Activated naive CD8-positive, alpha-beta T cell treated with anti-CD3 and anti-CD28 coated beads, Interleukin-2, amount 10 ng/mL, durations not matched to agents 7 days and 5 days (primary cell): Measurements from ENCODE around the gene IGSF3. TPM values are rescaled to one million over a fixed set of nuclear protein-coding genes. Genes with fewer than 3 reads are reported as not detected.
"Not testable (repeated sequence)": the region's sequence is repeated elsewhere in the genome, so short reads cannot be mapped to it uniquely, and the experiment has no call there.

Experiments
- ATAC-seq: fragments of 150-1000 bp; cut with Tn5 transposase; one replicate; pipeline ENCODE4 v1.10.0; 2021; ENCODE audit warnings: low read depth, moderate library complexity
- POLR2A ChIA-PET: fragments of 350-600 bp; sonication (Branson Sonifier 250); formaldehyde crosslinking; loops from one replicate; lab custom pipeline; 2021; ENCODE audit warnings: antibody characterized with exemption; lab: Charles Lee
- DNase-seq: peaks from one replicate; pipeline ENCODE4 v3.0.0; 2021
- H3K27ac Mint-ChIP-seq: one replicate; pipeline ENCODE4 v1.8.0; 2022; ENCODE audit warnings: mild to moderate bottlenecking, mixed read lengths
- H3K27me3 Mint-ChIP-seq: one replicate; pipeline ENCODE4 v1.8.0; 2022; ENCODE audit warnings: mild to moderate bottlenecking, moderate library complexity, mixed read lengths
- H3K36me3 Mint-ChIP-seq: one replicate; pipeline ENCODE4 v1.8.0; 2021; ENCODE audit warnings: mild to moderate bottlenecking, mixed read lengths
- H3K4me1 Mint-ChIP-seq: one replicate; pipeline ENCODE4 v1.8.0; 2021; ENCODE audit warnings: mixed read lengths
- H3K4me3 Mint-ChIP-seq: one replicate; pipeline ENCODE4 v1.8.0; 2022; ENCODE audit warnings: mild to moderate bottlenecking, moderate library complexity, mixed read lengths
- H3K9me3 Mint-ChIP-seq: one replicate; pipeline ENCODE4 v1.8.0; 2021; ENCODE audit warnings: mixed read lengths
- total RNA-seq, 2 experiments: library from RNA; stranded (reverse); gene quantifications; one replicate each; pipeline ENCODE4 v1.2.3, GENCODE V29; 2021

IGSF3 gene
- total RNA-seq, 2 experiments from 2014 or later = 0.06 to 0.09 TPM

DNA sequence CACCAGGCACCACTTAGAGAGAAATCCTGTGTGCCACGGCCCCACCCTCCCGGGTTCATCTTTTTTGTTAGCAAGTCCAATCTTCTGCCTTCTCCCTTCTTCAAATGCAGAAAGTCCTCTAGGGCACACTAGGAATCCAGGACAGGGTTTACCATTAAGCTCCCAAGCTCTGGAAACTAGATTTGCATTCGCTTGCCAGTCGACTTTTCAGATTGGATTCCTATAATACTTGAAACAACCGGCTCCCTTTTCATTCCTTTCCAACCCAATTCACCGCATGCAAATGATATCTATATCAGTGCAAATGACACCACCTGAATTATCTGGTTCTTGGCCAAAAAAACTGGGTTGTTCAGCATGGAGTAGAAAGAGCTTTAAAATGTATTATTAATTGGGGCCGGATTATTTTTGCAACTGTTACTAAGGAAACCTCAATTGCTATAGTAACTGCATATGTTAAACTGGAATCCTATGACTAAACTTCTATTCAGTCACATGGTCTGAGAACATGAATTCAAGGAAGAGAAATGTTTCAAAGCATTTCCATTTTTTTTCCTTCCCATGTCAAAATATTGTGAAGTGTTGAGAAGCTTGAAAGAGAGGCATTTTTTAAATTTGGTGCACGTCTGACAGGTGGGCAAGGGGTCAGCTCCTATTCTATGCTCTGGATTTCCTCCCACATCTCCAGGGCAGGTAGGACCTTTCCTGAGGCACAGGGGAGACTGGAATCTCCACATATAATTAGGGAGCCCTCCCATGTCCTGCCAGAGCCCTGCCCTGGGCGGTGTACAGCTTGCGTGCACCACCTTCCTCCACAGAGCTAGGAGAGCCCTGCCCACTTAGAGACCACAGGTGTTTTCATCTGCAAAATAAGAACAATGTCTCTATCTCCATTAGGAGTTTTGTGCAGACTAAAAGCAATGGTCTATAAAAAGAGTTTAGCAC lies 76.3 kb downstream of the IGSF3 start:
- H3K27ac Mint-ChIP-seq, H3K27me3 Mint-ChIP-seq, H3K36me3 Mint-ChIP-seq, H3K4me3 Mint-ChIP-seq, H3K9me3 Mint-ChIP-seq, DNase-seq, POLR2A ChIA-PET, H3K4me1 Mint-ChIP-seq, ATAC-seq: not testable (repeated sequence)

DNA sequence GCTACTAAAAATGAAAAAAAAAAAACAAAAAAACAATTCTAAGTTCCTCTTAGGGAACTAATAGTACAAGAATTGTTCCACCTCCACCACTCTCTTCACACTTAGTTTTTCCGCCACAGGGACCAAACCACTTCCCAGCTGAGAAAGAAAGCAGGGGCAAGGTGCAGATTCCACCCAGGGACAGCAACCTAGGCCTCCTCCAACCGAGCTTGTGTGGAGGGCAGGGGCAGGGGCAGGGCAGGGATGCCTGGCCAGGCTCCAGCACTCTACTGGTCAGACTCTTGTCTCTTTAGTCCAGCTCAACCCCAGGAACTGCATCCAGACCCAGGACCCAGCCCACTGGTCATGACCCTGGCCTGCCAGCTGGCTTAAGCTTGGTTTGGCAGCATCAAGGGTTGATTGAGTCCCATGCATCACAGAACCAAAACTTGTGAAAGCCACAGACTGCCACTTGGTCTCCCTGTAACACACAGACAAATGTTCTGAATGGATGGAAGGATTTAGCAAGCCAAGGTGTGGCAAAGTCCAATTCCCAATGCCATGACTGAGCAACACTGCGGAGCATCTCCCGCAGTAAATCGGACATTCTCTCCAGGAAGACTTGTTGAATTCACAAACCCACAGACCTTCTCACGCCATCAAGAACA lies 77.1 kb downstream of the IGSF3 start:
- H3K36me3 Mint-ChIP-seq, H3K27ac Mint-ChIP-seq, POLR2A ChIA-PET, DNase-seq, H3K4me3 Mint-ChIP-seq, H3K9me3 Mint-ChIP-seq, ATAC-seq, H3K27me3 Mint-ChIP-seq, H3K4me1 Mint-ChIP-seq: not testable (repeated sequence)

- H3K36me3 Mint-ChIP-seq, ATAC-seq, H3K27ac Mint-ChIP-seq, POLR2A ChIA-PET, H3K4me3 Mint-ChIP-seq, H3K4me1 Mint-ChIP-seq, DNase-seq, H3K9me3 Mint-ChIP-seq, H3K27me3 Mint-ChIP-seq: not testable (repeated sequence)
Observed at GRCh38 chr1:116589101-116589735, 78.3 kb downstream of the IGSF3 start.

DNA sequence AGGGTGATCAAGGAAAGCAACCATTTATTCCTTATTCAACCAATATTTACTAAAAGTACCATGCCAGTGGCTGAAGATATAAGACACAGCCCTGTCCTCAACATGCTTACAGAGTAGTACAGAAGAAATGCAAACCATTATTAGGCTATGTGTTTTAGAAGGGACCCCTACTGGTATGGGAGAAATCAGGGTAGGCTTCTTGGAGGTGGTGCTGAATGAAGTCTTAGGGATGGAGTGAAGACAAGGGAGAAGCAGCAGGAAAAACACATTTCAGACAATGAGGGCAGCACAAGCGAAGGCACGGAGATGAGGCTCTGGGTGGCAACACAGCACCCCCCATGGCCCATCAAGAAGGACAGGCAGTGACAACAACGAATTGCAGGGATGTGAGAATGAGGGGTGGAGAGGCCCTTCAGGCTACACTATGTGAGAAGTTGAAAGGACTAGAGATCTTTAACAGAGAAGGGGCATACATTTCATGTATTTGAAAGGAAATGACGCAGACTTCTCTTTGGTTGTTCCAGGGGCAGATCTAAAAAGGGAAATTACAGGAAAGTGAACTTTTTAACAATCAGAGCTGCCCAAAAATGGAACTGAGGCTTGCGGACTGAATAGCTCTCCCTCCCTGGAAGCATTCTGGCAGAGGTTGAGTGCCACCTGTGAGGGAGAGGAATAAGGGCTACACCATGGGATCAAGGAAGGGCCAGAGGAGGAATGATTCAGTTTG lies 79.9 kb downstream of the IGSF3 start:
- POLR2A ChIA-PET = no interaction called here
- Mint-ChIP-seq H3K27me3 (peaks cover 3% of the 10 kb centered on the region), H3K4me1 (peaks cover 4% of the 10 kb centered on the region), H3K9me3 (no peaks in the 10 kb centered on the region), H3K27ac (no peak overlapping the region), H3K36me3 (no peaks in the 10 kb centered on the region), H3K4me3 (no peak overlapping the region)
- DNase-seq (no peak), ATAC-seq (no peak)

GRCh38 chr1:116586741-116587143 lies 80.8 kb downstream of the IGSF3 start:
- Mint-ChIP-seq H3K4me3 (no peak overlapping the region), H3K27ac (no peak overlapping the region), H3K36me3 (no peaks in the 10 kb centered on the region), H3K9me3 (no peaks in the 10 kb centered on the region), H3K4me1 (peaks cover 4% of the 10 kb centered on the region), H3K27me3 (peaks cover 3% of the 10 kb centered on the region)
- POLR2A ChIA-PET = no interaction called here
- ATAC-seq = no peak
- DNase-seq = no peak

DNA sequence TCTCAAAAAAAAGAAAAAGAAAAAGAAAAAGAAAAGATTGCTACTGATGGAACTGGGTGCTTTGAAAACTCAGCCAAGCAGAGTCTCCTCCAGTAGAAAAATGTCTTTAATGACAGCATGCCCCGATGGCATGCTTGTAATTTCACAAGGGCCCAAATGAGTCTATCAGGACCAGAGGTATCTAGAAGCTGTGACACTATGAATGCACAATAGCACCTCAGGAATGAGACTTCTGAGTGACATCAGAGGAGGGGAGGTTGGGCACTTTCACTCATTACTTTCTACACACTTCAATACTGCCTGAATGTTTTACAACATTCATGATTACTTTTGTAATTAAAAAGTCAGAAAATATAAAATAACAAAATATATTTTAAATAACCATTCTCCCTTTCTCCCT lies 81.6 kb downstream of the IGSF3 start:
- Mint-ChIP-seq H3K27me3 (peaks cover 3% of the 10 kb centered on the region), H3K4me1 (peaks cover 4% of the 10 kb centered on the region), H3K4me3 (no peak overlapping the region), H3K27ac (no peak overlapping the region), H3K36me3 (no peaks in the 10 kb centered on the region), H3K9me3 (no peaks in the 10 kb centered on the region)
- POLR2A ChIA-PET = no interaction called here
- DNase-seq = no peak
- ATAC-seq = no peak

DNA sequence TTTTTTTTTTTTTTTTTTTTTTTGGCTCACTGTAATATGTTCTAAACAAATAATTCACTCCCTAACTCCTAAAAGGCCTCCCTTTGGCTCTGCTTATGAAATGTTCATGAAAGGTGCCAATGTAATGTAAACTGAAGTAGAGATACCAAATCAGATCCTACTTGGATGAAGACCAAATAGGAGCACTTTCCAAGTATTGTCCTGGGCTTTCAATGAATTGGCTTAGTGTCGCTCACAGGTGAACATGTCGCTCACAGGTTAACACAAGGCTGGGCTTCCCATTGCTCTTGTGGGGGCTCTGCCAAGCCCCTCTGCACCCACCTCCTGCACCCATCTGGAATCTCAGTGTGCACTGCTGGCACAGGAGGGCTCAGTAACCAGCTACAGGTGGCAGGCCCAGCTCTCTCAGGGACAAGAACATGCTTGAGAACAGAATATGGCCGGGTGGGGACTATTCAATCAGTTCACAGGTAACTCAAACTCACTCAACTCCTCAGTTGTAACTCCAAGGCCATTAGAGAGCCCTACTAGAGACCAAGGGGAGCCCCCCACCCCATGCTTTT lies 86.1 kb downstream of the IGSF3 start:
- Mint-ChIP-seq H3K27ac (no peak overlapping the region), H3K4me1 (no peaks in the 10 kb centered on the region), H3K4me3 (no peak overlapping the region), H3K9me3 (no peaks in the 10 kb centered on the region), H3K36me3 (no peaks in the 10 kb centered on the region), H3K27me3 (peaks cover 16% of the 10 kb centered on the region)
- POLR2A ChIA-PET = no interaction called here
- ATAC-seq = no peak
- DNase-seq = no peak

- H3K36me3 Mint-ChIP-seq = no peaks in the 10 kb centered on the region
Observed at GRCh38 chr1:116580446-116581322, 86.8 kb downstream of the IGSF3 start.

DNA sequence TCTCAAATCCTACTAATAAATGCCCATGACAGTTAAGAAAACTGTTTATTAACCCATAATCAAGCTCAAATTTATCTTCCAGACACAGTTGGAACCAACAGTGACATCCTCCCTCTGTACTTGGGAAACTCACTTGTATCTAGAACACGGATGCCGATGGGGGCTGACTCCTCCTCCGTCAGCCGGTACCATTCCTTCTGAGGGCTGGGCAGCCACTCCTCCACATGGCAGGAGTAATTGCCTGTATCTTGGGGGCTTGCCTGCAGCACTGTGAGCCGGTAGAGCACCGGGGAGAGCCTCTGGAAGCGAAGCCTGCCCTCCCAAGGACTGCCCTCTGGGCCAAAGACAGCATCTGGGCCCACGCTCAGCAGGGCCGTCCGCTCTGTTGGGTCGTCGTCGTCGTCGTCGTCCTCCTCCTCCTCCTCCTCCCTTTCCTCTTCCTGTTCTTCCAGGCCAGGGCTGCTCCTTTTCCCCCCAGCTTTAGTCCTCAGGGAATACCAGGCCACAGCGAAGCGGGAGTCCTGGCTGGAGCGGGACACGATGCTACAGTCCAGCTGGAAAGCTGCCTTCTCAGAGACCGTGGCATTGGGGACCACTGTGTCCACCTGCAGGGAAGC lies 88.2 kb downstream of the IGSF3 start:
- Mint-ChIP-seq H3K9me3 (no peaks in the 10 kb centered on the region), H3K27ac (no peak overlapping the region), H3K4me3 (no peak overlapping the region), H3K36me3 (no peaks in the 10 kb centered on the region), H3K4me1 (peaks cover 5% of the 10 kb centered on the region), H3K27me3 (peaks cover 16% of the 10 kb centered on the region)
- POLR2A ChIA-PET = no interaction called here
- DNase-seq (no peak), ATAC-seq (no peak)

More at GRCh38 chr1:116580446-116581322, 86.8 kb downstream of the IGSF3 start:
- POLR2A ChIA-PET = no interaction called here
- Mint-ChIP-seq H3K9me3 (no peaks in the 10 kb centered on the region), H3K27me3 (peaks cover 16% of the 10 kb centered on the region), H3K4me1 (no peaks in the 10 kb centered on the region), H3K27ac (no peak overlapping the region), H3K4me3 (no peak overlapping the region)
- ATAC-seq (no peak), DNase-seq (no peak)

DNA sequence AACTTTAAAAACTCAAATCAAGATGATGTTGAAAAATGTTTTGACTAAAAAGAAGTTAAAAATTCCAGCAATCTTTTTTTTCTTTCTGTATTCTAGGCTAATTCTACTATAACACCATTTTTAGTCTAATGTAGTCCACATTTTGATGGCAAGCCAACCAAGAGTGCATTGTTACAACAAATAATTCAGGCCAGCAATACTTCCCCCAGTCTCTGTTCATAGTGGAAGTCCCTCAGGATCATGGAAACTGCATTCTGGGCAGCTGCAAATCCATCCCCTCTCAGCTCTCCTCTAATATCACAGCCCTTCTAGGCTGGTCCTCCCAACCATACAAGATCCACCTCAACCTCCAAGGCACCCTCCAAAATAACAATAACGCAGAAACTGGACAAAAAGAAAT lies 89.0 kb downstream of the IGSF3 start:
- Mint-ChIP-seq H3K27ac (no peak overlapping the region), H3K9me3 (no peaks in the 10 kb centered on the region), H3K36me3 (no peaks in the 10 kb centered on the region), H3K4me3 (no peak overlapping the region), H3K4me1 (peaks cover 10% of the 10 kb centered on the region), H3K27me3 (peaks cover 16% of the 10 kb centered on the region)
- POLR2A ChIA-PET = no interaction called here
- ATAC-seq (no peak), DNase-seq (no peak)

- Mint-ChIP-seq H3K36me3 (no peaks in the 10 kb centered on the region), H3K4me1 (peaks cover 12% of the 10 kb centered on the region), H3K27me3 (peaks cover 19% of the 10 kb centered on the region), H3K27ac (no peak overlapping the region), H3K9me3 (no peaks in the 10 kb centered on the region), H3K4me3 (no peak overlapping the region)
- no peak for DNase-seq
- POLR2A ChIA-PET = no interaction called here
- ATAC-seq = no peak
Observed at GRCh38 chr1:116577759-116578314, 89.7 kb downstream of the IGSF3 start.
